Heart left ventricle (tissue), 16 donors: ENCODE measurements around the gene ERGIC1. TPM values are rescaled to one million over a fixed set of nuclear protein-coding genes. Genes with fewer than 3 reads are reported as not detected.

Experiments used
- ATAC-seq, 4 donors: fragments of 200-7000 bp; cut with Tn5 transposase; one replicate each; pipeline ENCODE4 v1.9.1; 2020 to 2022; ENCODE audit warnings: moderate library complexity in 4 of 4, mild to moderate bottlenecking in 3 of 4, moderate number of reproducible peaks in 1 of 4
- DNase-seq, 5 donors: peaks; one replicate each; pipeline ENCODE4 v3.0.0-alpha.2; 2020
- H3K27ac ChIP-seq, 12 donors: fragments of 200-600 bp; sonication (generic) in 4 of 12; one replicate each; pipeline versions ENCODE4 v1.5.0 to v1.8.0; 2016 to 2022; ENCODE audit warnings: mild to moderate bottlenecking in 2 of 12
- H3K27me3 ChIP-seq, 9 donors: fragments of 200-600 bp; sonication (generic) in 2 of 9; one replicate each; pipeline versions ENCODE4 v1.5.1 to v1.8.0; 2016 to 2022; ENCODE audit warnings: mild to moderate bottlenecking in 3 of 9
- H3K36me3 ChIP-seq, 9 donors: fragments of 200-600 bp; sonication (generic) in 2 of 9; one replicate each; pipeline versions ENCODE4 v1.5.0 to v1.8.0; 2018 to 2022; ENCODE audit warnings: mild to moderate bottlenecking in 2 of 9
- H3K4me1 ChIP-seq, 12 donors: fragments of 200-600 bp; sonication (generic) in 4 of 12; one replicate each; pipeline versions ENCODE4 v1.5.0 to v1.8.0; 2016 to 2022; ENCODE audit warnings: mild to moderate bottlenecking in 3 of 12
- H3K4me3 ChIP-seq, 12 donors: fragments of 200-600 bp; sonication (generic) in 4 of 12; one replicate each; pipeline versions ENCODE4 v1.5.0 to v1.8.0; 2017 to 2022; ENCODE audit warnings: mild to moderate bottlenecking in 9 of 12, moderate library complexity in 4 of 12
- H3K9me3 ChIP-seq, 12 donors: fragments of 200-600 bp; sonication (generic) in 4 of 12; one replicate each; pipeline versions ENCODE4 v1.5.0 to v1.8.0; 2016 to 2022; ENCODE audit warnings: mild to moderate bottlenecking in 1 of 12
- POLR2A ChIP-seq, 2 donors: fragments of 450-650 bp; IDR thresholded peaks; one replicate each; pipeline ENCODE4 v1.6.1; 2017; ENCODE audit warnings: antibody characterized with exemption in 2 of 2, mild to moderate bottlenecking in 2 of 2, moderate library complexity in 2 of 2
- WGBS, 4 donors: extraction: QIAGEN DNeasy Blood & Tissue Kit in 2 of 4; methylation state at CpG; one replicate each; pipeline versions ENCODE4 v1.1.5 to v1.1.7; 2013 to 2018; 5-methylcytosine and 5-hydroxymethylcytosine counted together
- intact Hi-C, 10 donors: fragments of 100-400 bp; cut with DNase I; formaldehyde crosslinking; loops; one replicate each; pipeline versions ENCODE4 v1.11.1 to v1.14.2; 2022
- polyA plus RNA-seq, 2 donors: library from polyadenylated mRNA; stranded (reverse); fragments of 200-250 nt; gene quantifications; one replicate each; pipeline ENCODE4 v1.2.3, GENCODE V29; 2013
- total RNA-seq, 9 donors: library from RNA; depleted of rRNA in 2 of 9; stranded (reverse); fragments of >200 nt in 2 of 9; fragmentation: NEBNext Ultra II Directional in 3 of 9; extraction: Animal tissue kit (Norgen Biotek cat#: 25700) in 3 of 9; gene quantifications; one replicate each; pipeline versions ENCODE4 v1.1.0 to v1.2.4, GENCODE V29; 2016 to 2023
- TF ChIP-seq, protein P1 (sequence below), 12 donors: fragments of 200-600 bp; sonication (generic) in 4 of 12; IDR thresholded peaks; one replicate each; pipeline versions ENCODE4 v1.5.0 to v1.8.0; 2018 to 2022; ENCODE audit warnings: antibody characterized with exemption in 12 of 12, mild to moderate bottlenecking in 5 of 12
- donor health status: ischemic (EF 13 %, LVEDD 7.1; RV severe dilation, severe dysfunction).
- donor health status: healthy with polysubstance abuse.
- donor health status: DM: no; HTN: yes; CAD: no.
- donor health status: DM: no; HTN: no; CAD: no.
- donor health status: ischemic (EF 25% LVEDD 6.9; RV normal size, moderate dysfunction).
- donor health status: ischemic (EF 25% LVEDD 5.7; RV mildly dilated, moderate dysfunction).
- donor health status: healthy.
- donor health status: DM: yes; HTN: yes; CAD: no.
- donor health status: ischemic (EF 35%, LVEDD 5.7; RV mildly dilated, moderate dysfunction).
- donor health status: nonischemic (EF 11% LVEDD 7.7; RV severe dilation, severe dysfunction).
- donor health status: DM: yes; HTN: yes; CAD: no.
- donor health status: PGD.
- donor health status: ischemic (EF 29% LVEDD 5.4; RV normal size, mild dysfunction).
- donor health status: nonischemic (EF 23%, LVEDD 6.1; RV moderate dilation, normal function).

Gene ERGIC1
- total and polyA plus RNA-seq, 11 donors, result 66.6 to 115 (median 84.9) TPM

DNA sequence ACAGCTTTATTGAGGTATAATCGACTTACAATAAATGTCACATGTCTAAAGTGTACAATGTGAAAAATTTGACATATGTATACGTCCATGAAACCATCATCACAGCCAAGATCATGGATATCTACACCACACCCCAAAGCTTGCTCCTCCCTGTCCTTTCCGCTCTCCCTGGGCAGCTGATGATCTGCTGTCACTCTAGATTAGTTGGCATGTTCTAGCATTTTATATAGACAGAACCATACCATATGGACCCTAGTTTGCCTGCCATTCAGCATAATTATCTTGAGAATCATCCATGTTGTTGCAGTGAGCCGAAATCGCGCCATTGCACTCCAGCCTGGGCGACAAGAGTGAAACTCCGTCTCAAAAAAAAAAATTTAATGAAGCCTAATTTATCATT lies 42.5 kb downstream of the ERGIC1 start:
- Histone ChIP-seq H3K9me3 (no peaks in the 10 kb centered on the region), H3K4me1 (peaks cover 3 to 77% (median 56%) of the 10 kb centered on the region in 12 donors), H3K4me3 (no peak overlapping the region), H3K27me3 (no peaks in the 10 kb centered on the region), H3K27ac (peak overlapping the region in 4 of 12 donors; percentile 14 to 94 (median 50)), H3K36me3 (no peaks in the 10 kb centered on the region)
- ATAC-seq (no peak), DNase-seq (no peak)
- 92 to 97% (median 94%) methylated on average over 8 of the region's 8 CpGs for WGBS, 4 donors
- intact Hi-C loops, result no loop called here
- TF ChIP-seq, protein P1, sequence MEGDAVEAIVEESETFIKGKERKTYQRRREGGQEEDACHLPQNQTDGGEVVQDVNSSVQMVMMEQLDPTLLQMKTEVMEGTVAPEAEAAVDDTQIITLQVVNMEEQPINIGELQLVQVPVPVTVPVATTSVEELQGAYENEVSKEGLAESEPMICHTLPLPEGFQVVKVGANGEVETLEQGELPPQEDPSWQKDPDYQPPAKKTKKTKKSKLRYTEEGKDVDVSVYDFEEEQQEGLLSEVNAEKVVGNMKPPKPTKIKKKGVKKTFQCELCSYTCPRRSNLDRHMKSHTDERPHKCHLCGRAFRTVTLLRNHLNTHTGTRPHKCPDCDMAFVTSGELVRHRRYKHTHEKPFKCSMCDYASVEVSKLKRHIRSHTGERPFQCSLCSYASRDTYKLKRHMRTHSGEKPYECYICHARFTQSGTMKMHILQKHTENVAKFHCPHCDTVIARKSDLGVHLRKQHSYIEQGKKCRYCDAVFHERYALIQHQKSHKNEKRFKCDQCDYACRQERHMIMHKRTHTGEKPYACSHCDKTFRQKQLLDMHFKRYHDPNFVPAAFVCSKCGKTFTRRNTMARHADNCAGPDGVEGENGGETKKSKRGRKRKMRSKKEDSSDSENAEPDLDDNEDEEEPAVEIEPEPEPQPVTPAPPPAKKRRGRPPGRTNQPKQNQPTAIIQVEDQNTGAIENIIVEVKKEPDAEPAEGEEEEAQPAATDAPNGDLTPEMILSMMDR (IDR thresholded peaks at IDR 0.05), result no peak
- TF ChIP-seq POLR2A (IDR thresholded peaks at IDR 0.05), result no peak

DNA sequence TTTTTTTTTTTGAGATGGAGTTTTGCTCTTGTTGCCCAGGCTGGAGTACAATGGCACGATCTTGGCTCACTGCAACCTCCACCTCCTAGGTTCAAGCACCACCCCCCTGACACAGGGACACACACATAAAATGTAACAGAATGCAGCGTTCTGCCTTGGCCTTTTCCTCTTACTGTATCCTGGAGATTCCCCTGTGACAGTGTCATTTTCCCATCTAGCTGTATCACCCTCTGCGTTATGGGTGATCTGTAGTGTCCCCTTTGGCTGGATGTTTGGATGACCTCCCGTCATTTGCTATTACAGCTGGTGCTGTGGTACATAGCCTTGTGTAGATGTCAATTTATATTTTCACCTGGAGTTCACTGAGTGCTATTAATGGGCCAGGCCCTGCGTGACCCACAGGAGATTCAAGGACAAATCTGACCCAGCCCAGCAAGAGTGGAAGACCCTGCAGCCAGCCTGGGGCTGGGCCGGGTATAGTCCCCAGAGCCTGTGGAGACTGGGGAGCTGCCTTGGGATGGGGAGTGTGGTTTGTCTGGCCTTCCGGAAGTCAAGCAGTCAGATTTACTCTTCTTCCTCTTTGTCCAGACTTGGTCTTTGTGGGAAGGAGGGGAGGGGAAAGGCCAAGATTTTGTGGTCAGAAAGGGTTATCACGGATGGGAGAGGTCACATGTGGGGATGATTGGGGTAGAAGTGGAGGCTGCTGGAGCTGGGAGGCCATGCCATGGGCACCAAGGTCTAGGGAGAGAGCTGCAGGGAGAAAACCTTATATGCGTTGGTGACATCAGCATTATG lies 43.6 kb downstream of the ERGIC1 start:
- Histone ChIP-seq H3K9me3 (no peaks in the 10 kb centered on the region), H3K27me3 (no peaks in the 10 kb centered on the region), H3K36me3 (no peaks in the 10 kb centered on the region), H3K27ac (peak overlapping the region; percentile 21 to 95 (median 78)), H3K4me3 (no peak overlapping the region), H3K4me1 (peaks cover 2 to 75% (median 45%) of the 10 kb centered on the region in 12 donors)
- DNase-seq (no peak), ATAC-seq (no peak)
- whole genome bisulfite sequencing, 4 donors, result 58 to 67% (median 64%) methylated on average over 9 of the region's 9 CpGs
- intact Hi-C loops, result no loop called here
- TF ChIP-seq, protein P1 (IDR thresholded peaks at IDR 0.05), result no peak
- no peak for TF ChIP-seq POLR2A (IDR thresholded peaks at IDR 0.05)

DNA sequence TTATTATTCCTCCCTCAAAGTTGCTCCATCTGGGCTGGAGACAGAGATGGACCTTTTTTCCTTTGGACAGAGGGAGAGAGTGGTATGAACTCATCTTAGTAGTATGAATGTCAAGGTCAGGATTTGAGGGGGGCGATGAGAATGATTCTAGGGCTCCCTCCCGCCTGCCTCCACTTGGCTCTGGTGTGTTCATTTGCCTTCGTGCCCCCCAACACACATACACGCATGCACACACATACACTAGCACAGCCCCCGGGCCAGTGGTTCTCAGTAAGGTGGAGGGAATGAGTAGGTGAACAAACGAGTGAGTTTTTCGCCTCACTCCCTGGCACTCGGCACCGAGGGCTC lies 44.5 kb downstream of the ERGIC1 start:
- TF ChIP-seq, protein P1 (IDR thresholded peaks at IDR 0.05), result no peak
- TF ChIP-seq POLR2A (IDR thresholded peaks at IDR 0.05), result no peak
- DNase-seq (no peak), ATAC-seq (peak in 1 of 4 donors; percentile 3)

DNA sequence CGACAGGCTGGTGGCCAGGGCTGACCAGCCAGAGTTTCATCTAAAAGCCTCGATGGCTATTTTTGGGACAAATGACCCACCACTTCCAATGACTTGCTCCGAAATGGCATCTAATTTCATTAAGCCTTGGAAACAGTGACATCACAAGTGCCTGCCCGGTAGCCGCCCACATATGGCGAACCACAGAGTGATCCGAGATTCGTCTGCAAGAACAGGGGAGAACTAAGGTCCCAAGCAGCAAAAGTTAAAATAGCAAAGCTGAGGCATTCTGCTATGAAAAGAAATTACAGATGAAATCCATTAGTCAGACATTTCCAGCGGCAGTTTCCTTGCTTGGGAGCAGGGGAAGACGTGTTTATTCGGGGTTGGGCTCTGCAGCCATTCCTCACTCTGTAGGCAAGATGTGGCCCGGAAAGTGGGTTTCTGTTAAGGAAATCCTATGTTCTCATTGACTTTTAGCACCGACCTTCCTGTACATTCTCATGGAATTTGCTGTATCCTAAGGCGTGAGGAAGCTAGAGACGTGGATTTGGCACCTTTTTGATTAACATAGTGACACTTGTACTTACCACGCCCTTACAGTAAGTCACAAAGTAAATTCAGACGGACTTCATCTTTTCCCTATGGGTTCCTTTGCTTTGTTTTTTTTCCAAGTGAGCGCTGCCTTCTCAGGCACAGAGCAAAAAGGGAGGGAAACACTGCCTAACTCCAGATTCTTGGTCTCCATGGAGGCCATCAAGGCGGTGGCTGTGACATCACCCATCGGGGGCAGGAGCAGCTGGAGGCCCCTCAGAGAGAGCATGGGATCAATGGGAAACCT lies 45.1 kb downstream of the ERGIC1 start:
- Histone ChIP-seq H3K4me1 (peaks cover 0 to 61% (median 35%) of the 10 kb centered on the region in 12 donors), H3K36me3 (peaks cover 0 to 7% (median 0%) of the 10 kb centered on the region in 9 donors), H3K9me3 (peaks cover 0 to 8% (median 0%) of the 10 kb centered on the region in 12 donors), H3K27ac (peak overlapping the region; percentile 55 to 95 (median 78)), H3K4me3 (peak overlapping the region in 7 of 12 donors; percentile 2 to 45 (median 29)), H3K27me3 (no peaks in the 10 kb centered on the region)
- WGBS, 4 donors, result 39 to 62% (median 51%) methylated on average over 20 of the region's 20 CpGs
- intact Hi-C loops, result no loop called here
- DNase-seq (peak in 2 of 5 donors; percentile 40 to 48), ATAC-seq (peak; percentile 19 to 79 (median 40))
- no peak for TF ChIP-seq POLR2A (IDR thresholded peaks at IDR 0.05)
- TF ChIP-seq, protein P1 (IDR thresholded peaks at IDR 0.05), result no peak

More for the DNA sequence above, 44.5 kb downstream of the ERGIC1 start:
- intact Hi-C loops, result no loop called here
- H3K27me3 ChIP-seq, result no peaks in the 10 kb centered on the region
- peak overlapping the region; percentile 55 to 95 (median 78) for H3K27ac ChIP-seq
- H3K4me3 ChIP-seq, result peak overlapping the region in 5 of 12 donors; percentile 6 to 45 (median 31)
- H3K9me3 ChIP-seq, result peaks cover 0 to 5% (median 0%) of the 10 kb centered on the region in 12 donors
- peaks cover 0 to 66% (median 37%) of the 10 kb centered on the region in 12 donors for H3K4me1 ChIP-seq
- H3K36me3 ChIP-seq, result peaks cover 0 to 4% (median 0%) of the 10 kb centered on the region in 9 donors
- 65 to 86% (median 77%) methylated on average over 9 of the region's 9 CpGs for WGBS, 4 donors
